NCI-H2196 (cell line): ENCODE results near the gene TMTC3.
"Not testable (repeated sequence)": the region's sequence is repeated elsewhere in the genome, so short reads cannot be mapped to it uniquely, and the experiment has no call there.

Experiments
- DNase-seq: peaks from one replicate; lab custom pipeline; 2025; ENCODE audit not compliant: unreplicated experiment; lab: John Stamatoyannopoulos, UW

The TMTC3 gene

DNA sequence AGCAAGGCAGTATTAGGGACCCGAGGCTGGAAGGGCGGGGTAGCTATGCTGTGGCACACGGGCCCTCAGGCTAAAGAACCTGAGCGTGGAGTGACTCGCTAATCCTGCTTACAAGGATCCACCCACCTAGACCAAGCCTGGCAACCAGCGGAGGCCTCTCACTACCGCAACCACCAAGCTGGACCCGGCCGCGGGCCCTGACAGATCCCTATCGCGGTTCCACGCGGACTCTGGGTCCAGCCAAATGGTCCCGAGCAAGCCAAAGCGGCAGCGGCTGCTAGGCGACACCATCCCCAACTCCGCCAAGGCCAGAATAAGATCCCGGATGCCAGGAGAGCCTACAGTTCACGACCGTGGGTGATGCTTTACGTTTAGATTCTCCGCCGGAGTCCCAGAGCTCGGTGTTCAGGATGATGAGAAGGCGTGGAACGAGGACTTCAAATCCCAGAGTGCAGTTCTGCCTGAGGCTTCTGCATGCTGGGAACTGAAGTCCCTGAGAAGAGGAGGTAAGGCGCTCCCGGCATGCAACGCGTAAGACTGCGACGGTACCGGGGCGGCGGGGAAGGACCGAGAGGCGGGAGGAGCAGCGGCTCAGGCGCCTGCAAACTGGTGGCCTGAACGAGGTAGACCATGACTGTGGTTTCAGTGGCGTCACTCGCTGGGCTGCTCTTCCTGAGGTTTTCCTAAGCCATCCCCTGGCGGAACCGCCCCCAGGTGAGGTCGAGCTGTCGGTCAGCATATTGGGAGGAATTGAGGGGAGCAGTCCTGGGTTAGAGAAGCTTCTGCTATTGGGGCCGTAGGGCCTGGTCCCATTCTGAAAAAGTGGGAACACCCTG is at the start of gene TMTC3, which contains the start of gene CEP290:
TSS of gene TMTC3 (plus strand) at position 534 of the 836 bp plus-strand sequence. CDS start 6,009 bp downstream, outside the sequence.
TSS of gene CEP290 (minus strand) at position 315 of the 836 bp plus-strand sequence. CDS start 781 bp downstream, outside the sequence.
- peak; percentile 98 for DNase-seq

DNA sequence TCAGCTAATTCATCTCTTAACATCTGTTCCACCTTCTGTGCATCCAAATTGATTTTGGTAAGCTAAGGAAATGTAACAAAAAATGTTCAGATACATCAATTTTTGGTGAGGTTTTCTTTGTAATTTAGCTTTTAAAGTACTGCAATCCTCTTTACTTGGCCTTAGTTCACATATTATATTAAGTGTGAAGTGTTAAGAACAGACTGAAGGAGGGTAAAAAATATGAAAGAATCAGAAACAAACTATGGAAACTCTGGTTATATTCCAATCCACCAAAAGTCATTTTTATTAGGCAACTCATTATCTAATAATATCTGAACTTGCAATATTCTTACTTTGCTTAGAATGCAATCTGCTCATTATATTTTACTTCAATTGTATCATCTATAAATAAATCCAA is 49.3 kb upstream of the TMTC3 start:
- no peak for DNase-seq

DNA sequence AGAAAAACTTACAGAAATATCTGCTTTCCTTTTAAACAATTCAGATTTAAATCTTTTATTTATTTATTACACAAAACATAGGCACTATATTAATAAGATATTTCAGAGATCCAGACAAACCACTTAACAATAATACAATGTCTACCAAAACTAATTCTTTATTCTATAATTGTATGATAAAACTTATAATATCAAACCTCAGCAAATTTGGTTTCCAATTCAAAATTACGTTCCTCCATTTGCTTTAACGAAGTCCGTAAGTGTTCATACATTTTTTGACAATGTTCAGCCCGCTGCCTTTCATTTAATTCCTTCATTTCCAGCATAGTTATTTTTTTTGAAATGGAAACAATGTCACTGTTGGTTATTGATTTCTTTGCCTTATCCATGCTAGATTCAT is 48.5 kb upstream of the TMTC3 start:
- DNase-seq: no peak

DNA sequence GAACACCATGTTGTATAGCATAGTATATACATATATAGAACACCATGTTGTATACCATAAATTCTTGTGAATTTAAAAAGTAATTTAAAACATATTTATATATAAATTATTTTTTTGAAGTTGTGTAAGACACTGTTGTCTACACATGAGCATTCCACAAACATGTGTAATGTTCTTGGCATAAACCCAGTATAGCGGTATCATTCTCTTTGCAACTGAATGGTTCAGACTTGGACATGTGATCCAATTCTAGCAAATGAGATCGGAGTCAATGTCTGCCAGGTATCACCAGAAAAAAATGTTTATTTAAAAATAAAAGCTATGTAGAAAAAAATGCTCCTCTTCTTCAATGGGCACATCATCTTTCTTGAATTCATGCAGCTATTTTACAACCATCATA is 34.1 kb upstream of the TMTC3 start:
- DNase-seq: no peak

DNA sequence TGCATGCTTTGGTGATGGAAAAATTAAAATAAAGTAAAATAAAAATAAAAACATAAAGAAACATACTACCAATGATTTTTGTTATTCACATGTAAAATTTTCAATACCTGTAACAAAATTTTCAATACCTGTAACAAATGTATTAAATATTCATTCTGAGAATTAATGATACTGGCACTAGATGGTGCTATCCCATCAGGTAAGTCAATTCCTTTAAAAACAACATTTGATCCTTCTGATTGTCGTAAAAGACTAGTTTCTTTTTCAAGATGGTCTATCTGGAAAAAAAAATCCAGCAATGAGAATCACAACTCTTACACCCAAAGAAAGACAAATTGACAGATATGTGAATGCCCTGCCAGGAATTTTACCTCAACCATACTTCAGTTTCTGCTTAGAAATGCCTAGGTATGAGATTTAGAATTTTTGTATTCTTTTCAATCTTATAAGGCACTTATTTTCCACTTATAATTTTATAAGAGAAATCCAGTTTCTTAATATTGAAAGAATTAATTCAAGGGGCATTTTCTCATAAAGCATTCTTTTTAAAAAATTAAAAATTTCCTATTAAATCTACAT is 30.9 kb upstream of the TMTC3 start:
- peak; percentile 60 for DNase-seq

DNA sequence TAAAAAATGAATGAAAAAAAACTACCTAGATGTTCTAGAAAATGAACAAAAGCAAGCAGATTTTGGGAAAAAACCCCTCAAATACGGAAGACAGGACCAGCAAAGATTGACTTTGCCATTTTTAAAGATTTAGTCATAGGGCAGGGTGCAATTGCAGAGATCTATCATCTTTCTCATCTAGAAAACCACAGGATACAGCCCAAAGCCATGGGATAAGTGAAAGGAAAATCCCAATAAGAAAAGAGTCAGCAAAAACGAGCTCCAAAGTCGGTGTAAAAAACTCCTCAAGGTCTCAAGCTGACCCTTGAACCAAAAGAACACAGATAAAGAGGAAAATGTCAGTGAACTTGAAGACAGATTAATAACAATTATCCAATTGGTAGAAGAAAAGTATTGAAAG is 28.2 kb upstream of the TMTC3 start:
- no peak for DNase-seq

DNA sequence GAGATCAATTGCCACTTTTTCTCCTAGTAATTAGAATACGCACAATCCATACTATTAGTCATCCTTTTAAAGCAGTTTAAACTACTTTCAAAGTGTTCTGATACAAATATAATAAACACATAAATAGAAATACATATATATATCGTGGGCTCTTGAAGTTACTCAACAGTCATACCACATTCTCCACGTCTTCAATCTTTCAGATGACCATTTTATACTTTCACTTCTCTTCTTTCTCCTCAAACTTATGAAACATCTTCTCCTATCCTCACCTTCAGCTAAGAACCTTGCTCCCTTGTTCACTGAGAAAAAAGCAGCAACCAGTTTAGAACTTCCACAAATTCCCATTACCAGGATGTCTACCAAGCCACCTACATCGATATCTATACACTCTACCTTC is 19.4 kb upstream of the TMTC3 start:
- no peak for DNase-seq

DNA sequence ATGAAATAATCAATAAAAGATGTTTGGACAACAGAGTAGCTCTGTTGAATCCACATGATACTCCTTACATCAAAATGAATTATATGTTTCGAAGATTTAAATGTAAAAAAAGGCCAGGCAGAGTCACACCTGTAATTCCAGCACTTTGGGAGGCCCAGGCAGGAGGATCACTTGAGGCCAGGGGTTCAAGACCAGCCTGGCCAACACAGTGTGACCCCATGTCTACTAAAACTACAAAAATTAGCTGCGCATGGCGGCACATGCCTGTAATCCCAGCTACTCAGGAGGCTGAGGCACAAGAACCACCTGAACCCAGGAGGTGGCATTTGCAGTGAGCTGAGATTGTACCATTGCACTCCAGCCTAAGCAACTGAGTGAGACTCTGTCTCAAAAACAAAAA is 15.0 kb upstream of the TMTC3 start:
- DNase-seq: no peak

DNA sequence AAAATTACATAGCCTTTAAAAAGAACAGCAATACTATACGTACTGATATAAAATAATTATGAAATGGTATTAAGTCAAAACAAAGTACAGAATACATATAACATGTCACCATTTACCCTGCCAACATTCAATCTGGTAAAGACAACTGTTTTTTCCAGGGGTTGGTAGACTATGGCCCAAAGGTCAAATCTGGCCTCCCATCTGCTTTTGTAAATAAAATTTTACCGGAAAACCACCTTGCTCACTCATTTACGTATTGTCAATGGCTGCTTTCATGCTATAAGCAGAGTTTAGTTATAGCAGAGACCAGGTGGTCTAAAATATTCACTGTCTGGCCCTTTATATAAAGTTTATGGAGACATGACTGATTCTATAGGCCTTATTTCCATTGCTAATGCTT is 14.3 kb upstream of the TMTC3 start:
- no peak for DNase-seq

DNA sequence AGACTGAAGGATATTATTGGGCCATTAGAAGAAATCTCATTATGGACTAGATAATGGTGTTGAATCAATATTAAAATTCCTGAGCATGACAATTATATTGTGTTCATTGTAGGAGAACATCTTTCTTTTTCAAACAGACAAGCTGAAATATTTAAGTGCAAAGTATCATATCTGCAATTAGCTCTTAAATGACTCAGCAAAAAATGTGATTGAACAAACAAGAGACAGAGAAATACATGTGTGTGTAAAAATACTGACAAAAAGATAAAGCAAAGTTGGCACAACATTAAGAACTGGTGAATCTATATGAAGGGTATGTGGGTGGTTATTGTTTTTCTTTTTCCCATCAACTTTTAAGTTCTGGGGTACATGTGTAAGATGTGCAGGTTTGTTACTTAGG is 9.7 kb upstream of the TMTC3 start:
- DNase-seq: no peak

DNA sequence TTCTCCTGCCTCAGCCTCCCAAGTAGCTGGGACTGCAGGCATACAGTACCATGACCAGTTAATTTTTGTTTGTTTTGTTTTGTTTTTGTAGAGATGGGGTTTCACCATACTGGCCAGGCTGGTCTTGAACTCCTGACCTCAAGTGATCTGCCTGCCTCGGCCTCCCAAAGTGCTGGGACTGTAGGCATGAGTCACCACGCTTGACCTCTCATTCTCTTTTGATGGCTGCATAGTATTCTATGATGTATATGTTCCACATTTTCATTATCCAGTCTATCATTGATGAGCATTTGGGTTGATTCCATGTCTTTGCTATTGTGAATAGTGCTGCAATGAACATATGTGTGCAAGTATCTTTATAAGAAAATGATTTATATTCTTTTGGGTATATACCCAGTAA is 8.9 kb upstream of the TMTC3 start:
- DNase-seq: not testable (repeated sequence)

DNA sequence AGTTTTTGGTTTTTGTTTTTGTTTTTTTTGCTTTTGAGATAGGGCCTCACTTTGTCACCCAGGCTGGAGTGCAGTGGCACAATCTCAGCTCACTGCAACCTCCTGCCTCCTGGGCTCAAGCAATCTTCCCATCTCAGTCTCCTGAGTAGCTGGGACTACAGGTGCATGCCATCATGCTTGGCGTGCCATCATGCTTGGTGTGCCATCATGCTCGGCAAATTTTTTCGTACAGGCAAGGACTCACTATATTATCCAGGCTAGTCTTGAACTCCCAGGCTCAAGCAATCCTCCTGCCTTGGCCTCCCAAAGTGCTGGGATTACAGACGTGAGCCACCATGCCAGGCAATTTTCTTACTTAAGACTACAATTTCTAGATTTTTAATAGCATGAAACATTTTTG is 2.4 kb upstream of the TMTC3 start:
- not testable (repeated sequence) for DNase-seq

DNA sequence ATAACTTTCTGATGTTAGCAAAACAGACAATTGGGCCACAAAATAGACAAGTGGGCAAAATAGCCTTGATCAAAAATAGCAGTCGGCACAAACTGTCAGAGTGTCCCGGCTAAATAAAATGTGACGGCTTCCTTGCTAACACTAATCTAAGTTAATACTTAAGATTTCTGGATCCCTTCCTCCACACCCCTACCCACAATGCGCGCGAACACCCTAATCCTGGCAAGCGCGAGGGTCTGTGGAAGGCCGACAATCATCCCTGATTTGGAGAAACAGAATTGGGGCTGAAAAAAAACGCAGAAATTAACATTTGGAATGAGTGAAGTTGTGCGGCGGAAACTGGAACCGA is 708 bp upstream of the TMTC3 start:
- DNase-seq: no peak

DNA sequence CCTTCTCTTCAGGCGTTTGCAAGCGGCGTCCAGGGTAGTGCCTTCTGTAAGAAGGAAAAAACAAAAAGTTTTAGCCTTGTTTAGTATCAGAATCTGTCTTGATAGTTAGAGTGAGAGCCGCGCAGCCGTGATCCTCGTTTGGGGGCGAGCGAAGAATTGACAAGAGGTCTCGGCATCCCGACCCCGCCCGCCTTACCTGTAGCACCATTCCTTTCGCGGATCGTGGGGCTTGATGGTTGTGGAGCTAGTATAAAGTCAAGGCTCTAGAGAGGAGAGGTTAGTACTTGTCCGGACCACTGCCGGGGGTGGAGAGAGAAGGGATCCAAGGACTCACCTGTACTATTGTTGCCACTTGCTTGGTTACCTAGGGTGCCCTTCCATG is 494 bp downstream of the TMTC3 start:
- no peak for DNase-seq

DNA sequence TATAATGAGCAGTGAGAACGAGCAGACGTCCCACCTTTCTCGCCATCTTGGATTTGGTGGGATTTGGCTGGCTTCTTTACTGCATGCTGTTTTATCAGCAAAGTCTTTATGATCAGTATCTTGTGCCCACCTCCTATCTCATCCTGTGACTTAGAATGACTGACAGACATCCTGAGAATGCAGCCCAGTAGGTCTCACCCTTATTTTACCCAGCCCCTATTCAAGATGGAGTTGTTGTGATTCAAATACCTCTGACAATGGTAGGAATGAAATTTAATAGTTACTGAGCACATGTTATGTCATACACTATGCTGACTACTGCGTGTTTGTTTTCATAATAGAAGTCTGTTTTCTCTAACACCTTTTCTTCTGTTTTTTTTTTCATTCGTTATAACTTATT is 1.9 kb downstream of the TMTC3 start:
- DNase-seq: no peak

DNA sequence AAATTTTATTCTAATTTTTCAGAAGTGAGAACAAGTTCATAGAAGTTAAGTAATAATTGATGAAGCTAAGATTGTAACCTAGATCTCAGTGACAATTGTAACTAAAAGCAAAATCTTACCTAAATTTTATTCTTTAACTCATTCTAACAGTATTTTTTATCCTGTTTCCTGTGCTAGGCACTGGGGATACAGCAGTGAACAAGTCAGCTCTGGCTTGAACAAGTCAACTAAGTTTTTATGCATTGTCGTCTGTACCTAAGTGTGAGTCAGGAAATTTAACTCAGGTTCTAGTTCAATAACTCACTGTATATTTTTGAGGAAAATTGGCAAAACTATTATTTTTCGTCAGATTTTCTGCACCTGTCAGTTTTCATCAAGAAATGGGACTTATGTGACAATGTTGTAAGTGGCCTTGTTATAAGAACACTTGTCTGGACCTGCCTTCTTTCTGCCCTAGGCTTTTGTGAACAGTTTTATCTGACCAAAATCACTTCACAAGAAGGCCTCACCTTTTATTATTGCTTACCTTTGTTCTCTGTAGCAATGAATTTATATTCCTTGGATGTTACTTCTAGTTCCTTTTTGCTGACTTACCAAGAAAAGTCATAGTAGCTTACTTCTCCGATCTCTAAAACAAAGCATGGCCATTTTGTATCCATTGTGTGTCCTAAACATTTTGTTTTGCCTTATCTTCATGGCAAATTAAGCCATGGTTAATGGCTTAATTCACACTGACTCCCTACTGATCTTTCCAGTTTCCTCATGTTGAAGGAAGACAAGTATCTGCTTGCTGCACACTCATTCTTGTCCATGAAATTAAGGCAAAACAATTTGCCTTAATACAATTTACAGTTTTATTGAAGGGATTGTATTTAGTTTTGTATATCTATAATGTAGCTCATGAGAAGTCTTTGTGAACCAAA is 2.7 kb downstream of the TMTC3 start:
- DNase-seq: no peak

DNA sequence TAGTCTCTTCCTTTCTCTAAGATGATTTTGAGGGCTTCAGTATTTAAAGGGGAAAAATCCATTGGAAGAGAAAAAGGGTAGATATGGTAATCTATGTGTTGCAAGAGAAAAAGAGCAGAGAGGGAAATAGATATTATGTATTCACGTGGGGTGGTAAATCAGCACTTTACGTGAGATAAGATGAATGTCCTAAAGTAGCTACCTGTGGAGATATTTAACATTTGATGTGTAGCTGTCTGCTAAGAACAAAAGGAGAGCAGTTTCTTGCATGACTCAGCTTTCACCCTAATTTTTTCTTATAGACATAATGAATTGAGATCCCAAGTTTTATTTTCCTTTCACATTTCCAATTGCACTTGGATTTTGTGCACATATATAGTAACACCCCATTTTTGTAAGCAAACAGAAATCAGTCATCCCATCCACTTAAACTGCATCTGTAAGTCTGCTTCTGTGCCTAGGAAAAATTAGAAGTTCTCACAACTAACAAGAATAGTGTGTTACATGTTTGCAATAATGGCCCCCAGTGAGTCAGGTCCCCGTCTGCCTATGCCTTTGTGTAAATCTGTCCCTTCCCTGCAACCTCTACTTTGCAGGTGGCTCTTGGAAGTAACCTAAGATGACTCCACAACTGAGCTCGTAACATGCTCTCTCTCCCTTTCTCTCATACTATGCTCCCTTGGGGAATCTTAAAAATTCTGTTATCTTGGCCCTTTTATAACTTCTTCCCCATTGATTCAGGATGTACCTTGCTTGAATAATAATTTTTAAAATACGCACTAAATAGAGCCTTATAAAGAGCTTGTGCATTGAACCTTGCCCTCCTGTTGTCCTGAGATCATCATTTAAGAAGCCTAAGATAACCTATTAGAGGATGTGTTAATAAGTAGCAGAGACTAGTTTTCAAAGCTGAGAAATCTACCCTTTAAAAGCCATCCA is 3.7 kb downstream of the TMTC3 start:
- DNase-seq: no peak

DNA sequence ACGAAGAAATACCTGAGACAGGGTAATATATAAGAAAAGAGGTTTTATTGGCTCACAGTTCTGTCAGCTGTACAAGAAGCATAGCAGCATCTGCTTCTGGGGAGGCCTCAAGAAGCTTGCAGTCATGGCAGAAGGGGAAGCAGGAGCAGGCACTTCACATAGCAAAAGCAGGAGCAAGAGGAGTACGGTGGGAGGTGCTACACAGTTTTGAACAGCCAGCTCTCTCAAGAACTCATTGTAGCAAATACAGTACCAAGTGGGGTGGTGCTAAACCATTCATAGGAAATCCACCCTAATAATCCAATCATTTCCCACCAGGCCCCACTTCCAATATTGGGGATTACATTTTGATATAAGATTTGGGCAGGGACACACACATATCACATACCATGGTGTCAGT is 8.0 kb downstream of the TMTC3 start:
- DNase-seq: no peak

DNA sequence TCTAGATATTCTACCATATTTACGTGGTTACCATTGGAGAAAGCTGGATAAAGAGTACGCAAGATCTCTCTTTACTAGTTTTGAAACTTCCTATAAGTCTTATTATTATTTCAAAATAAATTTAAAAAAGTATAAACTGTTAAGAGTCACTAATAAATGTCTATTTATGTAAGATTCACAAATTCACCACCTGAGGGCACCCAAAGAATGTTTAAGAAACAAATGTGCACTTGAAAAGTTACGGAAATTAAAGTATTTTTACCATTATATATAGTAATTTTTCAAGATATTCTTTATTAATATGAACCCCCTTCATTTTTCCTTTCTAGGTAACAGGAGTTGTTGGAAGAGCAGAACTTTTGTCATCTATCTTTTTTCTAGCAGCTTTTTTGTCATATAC is 11.9 kb downstream of the TMTC3 start:
- peak; percentile 37 for DNase-seq

DNA sequence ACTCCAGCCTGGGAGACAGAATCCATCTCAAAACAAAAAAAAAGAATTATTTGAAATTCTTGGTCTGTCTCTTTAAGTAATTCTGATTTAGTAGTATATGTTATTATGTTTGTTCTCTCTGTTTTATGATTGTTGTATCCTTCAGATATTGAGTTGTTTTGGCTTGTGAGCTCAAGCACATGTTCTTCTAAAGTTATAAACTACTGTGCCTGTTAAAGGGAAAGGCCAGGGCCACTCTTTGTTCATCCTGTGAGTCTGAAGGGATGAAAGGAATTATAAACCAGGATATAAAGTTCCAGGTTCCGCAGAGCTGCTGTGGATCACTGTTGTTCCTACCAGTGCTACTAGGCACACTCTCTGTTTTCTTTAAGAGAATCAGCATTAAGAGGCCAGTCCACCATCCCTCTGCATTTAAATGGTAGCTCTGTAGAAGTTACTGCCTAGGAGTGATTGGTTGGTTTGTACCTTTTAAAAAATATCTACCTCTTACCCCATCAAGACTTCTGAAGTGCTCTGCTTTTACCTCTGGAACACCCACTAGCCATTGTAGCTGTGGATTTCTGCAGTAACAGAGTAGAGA is 14.1 kb downstream of the TMTC3 start:
- DNase-seq: no peak
